Fibroblast of gingiva (primary cell): ENCODE results near the gene GGPS1.
"Not testable (repeated sequence)": the region's sequence is repeated elsewhere in the genome, so short reads cannot be mapped to it uniquely, and the experiment has no call there.

Source experiments
- DNase-seq: peaks from one replicate; pipeline ENCODE4 v3.0.0-alpha.2; 2011; ENCODE audit warnings: low read depth

Gene GGPS1

GRCh38 chr1:235339746-235340145, 11.4 kb downstream of the GGPS1 start:
- no peak for DNase-seq

DNA sequence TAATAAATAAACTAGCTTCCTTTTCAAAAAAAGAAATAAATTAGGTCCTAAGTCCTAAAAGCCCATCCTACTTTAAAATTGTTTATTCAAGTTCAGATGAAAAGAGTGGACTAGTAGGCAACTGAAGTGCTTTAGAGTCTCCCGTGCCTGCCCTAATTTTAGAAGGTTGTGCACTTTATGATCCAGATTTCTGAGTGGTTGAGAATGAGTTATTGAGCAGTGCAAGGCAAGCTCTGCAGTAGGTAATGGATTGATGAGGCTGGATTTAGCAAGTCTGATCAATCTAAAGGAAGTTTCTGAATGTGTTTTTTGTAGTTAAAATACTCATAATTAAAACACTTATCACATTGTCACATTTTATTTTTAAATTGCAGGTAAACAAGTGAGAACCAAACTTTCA, 13.0 kb downstream of the GGPS1 start:
- DNase-seq: no peak

GRCh38 chr1:235342039-235342438, 13.7 kb downstream of the GGPS1 start:
- no peak for DNase-seq

DNA sequence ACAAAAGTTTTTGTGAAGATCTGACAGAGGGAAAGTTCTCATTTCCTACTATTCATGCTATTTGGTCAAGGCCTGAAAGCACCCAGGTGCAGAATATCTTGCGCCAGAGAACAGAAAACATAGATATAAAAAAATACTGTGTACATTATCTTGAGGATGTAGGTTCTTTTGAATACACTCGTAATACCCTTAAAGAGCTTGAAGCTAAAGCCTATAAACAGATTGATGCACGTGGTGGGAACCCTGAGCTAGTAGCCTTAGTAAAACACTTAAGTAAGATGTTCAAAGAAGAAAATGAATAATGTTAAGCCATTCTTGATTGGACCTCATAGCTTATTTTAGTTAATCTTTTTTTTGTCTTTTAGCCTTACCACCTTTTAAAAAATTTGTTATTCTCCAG, 14.1 kb downstream of the GGPS1 start:
- DNase-seq: no peak

DNA sequence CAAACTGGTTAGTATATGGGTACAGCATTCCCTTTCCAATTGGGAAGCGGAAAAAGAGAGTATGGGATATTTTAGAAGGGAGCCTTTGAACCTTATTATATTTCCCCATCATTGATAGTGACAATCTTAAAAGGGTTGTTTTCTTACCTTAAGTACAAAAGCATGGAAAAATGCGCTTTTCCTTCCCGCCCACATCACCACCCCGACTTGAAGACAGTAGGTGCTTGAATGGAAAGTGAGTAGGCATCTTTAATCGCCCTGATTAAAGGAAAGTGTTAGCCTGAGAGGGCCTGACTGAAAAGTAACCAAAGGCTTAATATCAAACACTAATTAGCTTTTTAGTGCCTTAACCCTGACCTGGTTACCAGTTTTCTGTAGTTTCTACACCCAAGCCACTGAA, 15.4 kb downstream of the GGPS1 start:
- no peak for DNase-seq

GRCh38 chr1:235351441-235351840, 23.1 kb downstream of the GGPS1 start:
- no peak for DNase-seq

GRCh38 chr1:235351898-235352297, 23.5 kb downstream of the GGPS1 start:
- no peak for DNase-seq

DNA sequence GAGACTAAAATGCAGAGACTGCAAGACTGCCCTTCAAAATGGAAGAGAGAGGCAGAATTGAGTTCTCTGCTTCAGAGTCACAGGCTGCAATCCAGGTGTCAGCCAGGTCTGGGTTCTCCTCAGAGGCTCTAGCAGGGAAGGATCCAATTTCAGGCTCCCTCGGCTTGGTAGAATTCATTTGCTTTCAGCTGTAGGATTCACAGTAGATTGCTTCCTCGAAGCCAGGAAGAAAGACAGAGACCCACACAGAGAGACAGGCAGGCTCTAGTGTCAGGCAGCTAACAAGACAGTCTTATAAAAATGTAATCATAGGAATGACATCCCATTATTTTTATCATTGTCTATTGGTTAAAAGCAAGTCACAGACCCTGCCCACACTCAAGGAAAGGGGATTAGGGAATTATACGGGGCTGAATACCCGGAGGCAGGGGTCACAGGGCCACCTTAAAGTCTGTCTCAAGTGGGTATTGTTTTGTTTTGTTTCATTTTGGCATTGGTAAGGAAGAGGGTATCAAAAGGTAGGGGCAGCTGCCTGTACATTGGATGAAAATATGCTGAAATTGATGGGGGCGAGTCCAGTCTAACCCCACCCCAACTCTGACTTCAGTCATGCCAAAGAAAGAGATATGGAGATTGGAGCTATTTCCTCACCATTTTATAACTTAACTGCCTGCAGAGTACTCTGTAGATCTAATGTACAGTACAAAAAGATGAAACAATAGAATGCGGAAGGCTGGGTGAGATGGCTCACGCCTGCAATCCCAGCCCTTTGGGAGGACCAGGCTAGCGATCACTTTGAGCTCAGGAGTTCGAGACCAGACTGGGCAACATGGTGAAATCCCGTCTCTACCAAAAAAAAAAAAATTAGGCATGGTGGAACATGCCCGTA, 29.4 kb downstream of the GGPS1 start:
- no peak for DNase-seq

GRCh38 chr1:235358899-235359298, 30.5 kb downstream of the GGPS1 start:
- DNase-seq: no peak

GRCh38 chr1:235364189-235364588, 35.8 kb downstream of the GGPS1 start:
- not testable (repeated sequence) for DNase-seq

GRCh38 chr1:235366286-235366685, 37.9 kb downstream of the GGPS1 start:
- DNase-seq: no peak

DNA sequence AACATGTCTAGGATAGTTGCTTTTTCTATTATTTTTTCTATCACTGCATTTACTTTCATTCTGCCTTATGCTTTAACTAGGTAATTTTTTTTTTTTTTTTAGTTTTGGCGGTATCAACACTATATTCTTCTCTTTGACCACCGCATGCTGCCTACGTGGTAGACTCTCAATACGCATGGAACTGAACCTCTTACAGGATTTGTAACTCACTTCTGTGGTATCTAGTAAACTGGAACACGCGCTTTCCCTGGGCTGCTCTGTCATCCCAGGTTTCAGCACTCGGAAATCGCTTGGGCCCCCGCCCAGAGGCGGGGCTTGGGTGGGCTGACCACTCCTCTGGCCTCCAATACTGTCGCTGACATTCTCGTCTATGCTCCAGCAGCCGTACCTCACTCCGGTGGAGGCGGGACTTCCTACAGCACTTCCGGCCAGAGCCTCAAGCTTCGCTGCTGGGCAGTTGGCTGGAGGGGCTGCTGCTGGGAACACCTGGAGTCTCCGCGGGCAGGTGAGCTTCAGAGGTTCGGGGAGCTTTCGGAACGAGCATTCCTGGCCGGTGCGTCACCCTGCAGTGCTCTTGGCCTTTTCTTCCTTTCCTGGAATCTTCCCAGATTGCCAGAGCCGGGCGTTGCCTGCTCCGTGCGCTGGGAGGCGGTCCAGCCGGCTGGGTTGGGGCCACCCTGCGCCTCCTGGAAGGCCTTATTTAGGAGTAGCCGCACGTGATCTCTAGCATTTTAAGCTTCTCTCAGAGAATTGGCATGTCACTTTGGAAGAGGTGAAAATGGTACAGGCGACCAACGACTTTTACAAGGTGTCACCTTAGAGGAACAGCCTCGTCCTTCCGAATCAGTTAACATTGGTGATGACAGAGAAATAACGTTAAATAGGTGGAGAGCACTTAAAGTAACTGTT, 38.9 kb downstream of the GGPS1 start, which contains the start of gene TBCE:
TBCE (plus strand) TSS at position 428 of the 909 bp plus-strand sequence. CDS start 12,623 bp downstream, outside the sequence.
- peak; percentile 94 for DNase-seq

- no peak for DNase-seq
Observed at GRCh38 chr1:235368428-235368827, 40.1 kb downstream of the GGPS1 start.

DNA sequence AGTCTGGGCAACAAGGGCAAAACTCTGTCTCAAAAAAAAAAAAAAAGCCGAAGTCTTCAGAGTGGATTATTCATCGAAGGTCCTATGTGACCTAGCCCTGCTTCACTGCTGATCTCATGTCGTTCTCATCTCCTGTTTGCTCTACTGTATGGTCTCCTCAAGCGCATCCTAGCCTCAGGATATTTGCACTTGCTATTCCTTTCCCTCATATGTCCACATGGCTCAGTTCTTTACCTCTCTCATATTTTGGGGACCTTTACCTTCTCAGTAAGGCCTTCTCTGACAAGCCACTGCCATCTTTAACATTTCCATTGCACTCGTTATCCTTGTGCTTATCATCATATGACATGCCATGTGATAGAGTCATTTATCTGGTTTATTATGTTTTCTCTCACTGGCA, 41.4 kb downstream of the GGPS1 start:
- no peak for DNase-seq

GRCh38 chr1:235375919-235376605, 47.7 kb downstream of the GGPS1 start:
- DNase-seq: no peak

GRCh38 chr1:235378134-235378735, 49.9 kb downstream of the GGPS1 start:
- DNase-seq: not testable (repeated sequence)

GRCh38 chr1:235381955-235382739, 53.8 kb downstream of the GGPS1 start:
- not testable (repeated sequence) for DNase-seq

DNA sequence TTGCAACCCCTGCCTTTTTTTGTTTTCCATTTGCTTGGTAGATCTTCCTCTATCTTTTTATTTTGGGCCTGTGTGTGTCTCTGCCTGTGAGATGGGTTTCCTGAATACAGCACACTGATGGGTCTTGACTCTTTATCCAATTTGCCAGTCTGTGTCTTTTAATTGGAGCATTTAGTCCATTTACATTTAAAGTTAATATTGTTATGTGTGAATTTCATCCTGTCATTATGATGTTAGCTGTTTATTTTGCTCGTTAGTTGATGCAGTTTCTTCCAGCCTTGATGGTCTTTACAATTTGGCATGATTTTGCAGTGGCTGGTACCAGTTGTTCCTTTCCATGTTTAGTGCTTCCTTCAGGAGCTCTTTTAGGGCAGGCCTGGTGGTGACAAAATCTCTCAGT, 57.3 kb downstream of the GGPS1 start:
- DNase-seq: not testable (repeated sequence)

GRCh38 chr1:235391874-235392273, 63.5 kb downstream of the GGPS1 start:
- no peak for DNase-seq
